GM21786 (cell line): Measurements from ENCODE around the gene GRPEL2.
A peak's percentile ranks its signal among the peaks of the same experiment; 100 is the strongest.

Experiments used
- ATAC-seq: cut with Tn5 transposase; IDR thresholded peaks from one replicate; pipeline ENCODE4 v1.9.1; 2021; ENCODE audit not compliant: unreplicated experiment

The GRPEL2 gene

GRCh38 chr5:149355688-149356087, 10.4 kb downstream of the GRPEL2 start:
- ATAC-seq: no peak

- ATAC-seq: no peak
Measured at GRCh38 chr5:149356391-149356790, 11.1 kb downstream of the GRPEL2 start.

DNA sequence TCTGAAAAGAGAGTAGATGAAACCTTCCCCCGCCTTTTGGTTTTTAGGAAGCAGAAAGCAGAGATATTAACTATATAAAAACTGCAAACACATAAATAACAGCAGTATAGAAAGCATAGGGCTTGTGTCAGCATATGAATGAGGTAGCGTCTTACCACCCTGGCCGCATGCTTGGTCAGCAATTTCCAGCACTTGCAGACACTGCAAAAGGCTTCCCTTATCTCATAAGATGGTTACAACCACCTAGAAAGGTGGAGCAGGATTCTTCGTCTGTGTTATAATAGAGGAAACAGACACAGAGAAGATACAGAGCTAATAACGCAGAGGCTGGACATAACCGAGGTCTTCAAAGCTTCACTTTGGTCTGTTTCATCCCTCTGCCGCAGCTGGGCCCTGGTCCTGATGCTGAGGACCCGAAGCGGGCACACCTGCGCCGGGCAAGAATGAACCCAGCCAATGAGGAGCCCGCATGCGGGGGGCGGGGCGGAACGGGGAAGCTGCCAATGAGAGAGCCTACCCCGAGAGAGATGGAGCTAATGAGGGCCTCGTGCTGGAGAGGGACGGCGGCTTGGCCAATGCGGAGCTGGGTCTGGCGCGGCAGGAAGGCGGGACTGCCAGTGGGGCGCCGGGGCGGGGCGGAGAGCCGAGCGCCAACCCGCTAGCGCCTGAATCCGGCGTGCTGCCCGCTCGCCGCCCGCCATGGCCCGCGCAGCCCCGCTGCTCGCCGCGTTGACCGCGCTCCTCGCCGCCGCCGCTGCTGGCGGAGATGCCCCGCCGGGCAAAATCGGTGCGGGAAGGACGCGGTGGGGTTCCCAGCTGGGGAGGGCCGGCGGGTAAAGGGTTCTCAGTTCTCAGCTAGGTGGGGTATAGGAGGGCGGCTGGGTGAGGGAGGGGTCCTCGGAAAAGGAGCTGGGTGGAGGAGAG, 12.3 kb downstream of the GRPEL2 start, which contains the start of gene PCYOX1L:
Gene PCYOX1L, plus strand, starts transcription at position 677 of the 924 bp plus-strand sequence. Its CDS starts 23 bp downstream, at position 700.
- peak; percentile 99 for ATAC-seq

- ATAC-seq: peak; percentile 2
Measured at GRCh38 chr5:149358294-149358651, 13.0 kb downstream of the GRPEL2 start.

GRCh38 chr5:149358868-149359495, 13.7 kb downstream of the GRPEL2 start:
- ATAC-seq: no peak

- no peak for ATAC-seq
Measured at GRCh38 chr5:149360272-149360671, 15.0 kb downstream of the GRPEL2 start.

- ATAC-seq: no peak
Measured at GRCh38 chr5:149362541-149362940, 17.2 kb downstream of the GRPEL2 start.

- no peak for ATAC-seq
Measured at GRCh38 chr5:149363358-149363757, 18.1 kb downstream of the GRPEL2 start.

GRCh38 chr5:149363936-149364335, 18.6 kb downstream of the GRPEL2 start:
- ATAC-seq: no peak

- ATAC-seq: no peak
Measured at GRCh38 chr5:149364719-149365118, 19.4 kb downstream of the GRPEL2 start.

DNA sequence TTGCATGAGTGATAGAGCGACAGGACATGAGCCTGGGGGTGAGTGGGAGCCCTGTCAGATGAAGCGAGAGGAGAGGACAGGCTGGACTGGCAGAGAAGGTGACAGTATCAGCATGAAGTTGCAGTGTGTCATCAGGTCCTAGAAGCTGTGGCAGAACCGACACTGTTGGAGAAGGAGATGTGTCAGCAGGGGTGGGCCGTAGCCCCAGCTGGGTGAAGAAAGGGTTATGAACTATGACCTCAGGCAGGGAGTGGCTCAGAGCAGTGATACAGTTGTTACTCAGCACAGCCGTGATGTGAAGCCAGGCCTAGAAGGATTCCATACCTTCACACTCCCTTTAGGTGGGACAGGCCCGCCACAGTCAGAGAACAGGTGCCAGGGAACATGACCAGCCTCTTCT, 20.1 kb downstream of the GRPEL2 start:
- ATAC-seq: no peak

DNA sequence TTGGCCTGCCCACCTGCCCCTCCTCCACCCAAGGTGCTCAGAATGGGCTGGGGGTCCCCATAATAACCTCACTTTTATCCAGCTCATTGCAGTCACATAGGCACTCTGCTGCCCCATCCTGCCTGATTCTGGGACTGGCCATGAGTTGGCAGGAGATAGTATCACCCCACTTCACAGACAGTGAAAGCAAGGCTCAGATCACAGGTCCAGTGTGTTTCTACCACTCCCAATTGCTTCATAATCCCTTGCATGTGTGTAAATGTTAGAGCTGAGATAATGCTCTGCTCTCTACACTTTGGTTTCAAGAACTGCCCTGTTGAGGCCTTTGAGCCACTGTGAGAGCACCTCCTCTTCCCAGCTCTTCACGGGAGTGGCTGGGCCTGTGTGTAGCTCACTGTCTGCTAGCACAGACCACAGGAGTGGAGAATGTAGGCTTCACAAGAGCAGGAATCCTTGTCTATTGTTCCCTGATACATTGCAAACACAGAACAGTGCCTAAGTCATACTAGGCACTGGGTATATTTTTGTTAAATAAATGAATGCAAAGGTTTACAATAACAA, 20.9 kb downstream of the GRPEL2 start:
- no peak for ATAC-seq

DNA sequence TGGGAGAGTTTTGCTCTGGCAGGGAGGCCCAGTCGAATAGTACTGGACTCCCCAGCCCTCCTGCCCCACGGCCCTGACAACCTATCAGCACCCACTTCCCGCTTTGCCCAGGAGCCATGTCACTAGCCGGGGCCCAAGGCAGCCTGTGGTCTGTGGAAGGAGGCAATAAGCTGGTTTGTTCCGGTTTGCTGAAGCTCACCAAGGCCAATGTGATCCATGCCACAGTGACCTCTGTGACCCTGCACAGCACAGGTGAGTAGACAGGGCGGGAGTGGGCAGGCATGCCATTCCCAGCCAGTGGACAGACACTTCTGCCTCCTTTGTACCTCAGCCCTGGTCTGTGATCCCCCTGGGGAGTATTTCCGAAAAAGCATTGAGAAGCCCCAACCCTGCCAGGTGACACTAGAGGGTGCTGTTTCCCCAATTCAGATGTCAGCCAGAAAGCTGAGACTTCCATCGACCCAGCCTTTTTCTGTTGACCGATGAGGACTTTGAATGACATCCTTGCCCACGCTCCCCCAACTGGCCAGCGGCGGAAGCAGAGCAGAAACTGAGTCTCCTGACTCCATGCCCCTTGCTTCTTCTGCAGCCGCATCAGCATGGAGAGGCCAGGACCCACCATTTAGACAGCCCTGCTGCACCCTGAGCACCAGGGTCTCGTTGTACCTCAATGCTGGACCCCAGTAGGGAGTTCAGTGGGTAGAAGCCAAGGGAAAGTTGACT, 22.1 kb downstream of the GRPEL2 start:
- ATAC-seq: peak; percentile 80

GRCh38 chr5:149367972-149368645, 22.8 kb downstream of the GRPEL2 start:
- ATAC-seq: no peak

DNA sequence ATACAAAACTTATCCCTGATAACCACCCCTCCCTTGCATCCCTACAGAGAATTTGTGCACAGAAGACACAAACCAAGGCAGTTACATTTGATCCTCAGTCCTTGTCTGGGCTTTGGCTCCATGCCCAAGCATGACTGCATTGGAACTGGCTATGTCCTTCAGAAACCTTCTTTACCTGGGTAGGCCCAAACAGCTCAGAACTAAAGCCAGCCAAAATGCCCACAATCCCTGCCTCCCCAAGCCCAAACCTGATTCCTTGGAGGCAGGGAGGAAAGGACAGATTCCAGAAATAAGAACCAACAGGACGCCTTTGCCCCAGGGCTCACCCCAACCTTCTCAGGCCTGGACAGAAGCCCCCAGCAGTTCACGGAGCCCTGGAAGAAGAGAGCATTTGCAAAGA, 25.6 kb downstream of the GRPEL2 start:
- no peak for ATAC-seq

- peak; percentile 84 for ATAC-seq
Measured at GRCh38 chr5:149371296-149371962, 26.1 kb downstream of the GRPEL2 start.

GRCh38 chr5:149372076-149372795, 26.9 kb downstream of the GRPEL2 start:
- ATAC-seq: no peak

DNA sequence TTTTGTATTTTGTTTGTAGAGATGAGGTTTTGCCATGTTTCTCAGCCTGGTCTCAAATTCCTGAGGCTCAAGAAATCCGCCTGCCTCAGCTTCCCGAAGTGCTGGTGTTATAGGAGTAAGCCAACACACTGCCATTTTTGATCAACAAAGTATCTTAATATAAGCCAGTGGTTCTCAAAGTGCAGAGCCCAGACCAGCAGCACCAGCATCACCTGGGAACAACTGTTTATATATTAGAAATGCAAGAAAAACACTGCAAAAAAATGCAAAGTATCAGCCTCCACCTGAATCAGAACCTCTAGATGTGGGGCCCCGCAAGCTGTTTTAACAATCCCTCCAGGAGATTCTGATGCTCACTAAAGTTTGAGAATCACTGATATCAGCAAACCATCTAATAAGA, 27.6 kb downstream of the GRPEL2 start:
- ATAC-seq: no peak

DNA sequence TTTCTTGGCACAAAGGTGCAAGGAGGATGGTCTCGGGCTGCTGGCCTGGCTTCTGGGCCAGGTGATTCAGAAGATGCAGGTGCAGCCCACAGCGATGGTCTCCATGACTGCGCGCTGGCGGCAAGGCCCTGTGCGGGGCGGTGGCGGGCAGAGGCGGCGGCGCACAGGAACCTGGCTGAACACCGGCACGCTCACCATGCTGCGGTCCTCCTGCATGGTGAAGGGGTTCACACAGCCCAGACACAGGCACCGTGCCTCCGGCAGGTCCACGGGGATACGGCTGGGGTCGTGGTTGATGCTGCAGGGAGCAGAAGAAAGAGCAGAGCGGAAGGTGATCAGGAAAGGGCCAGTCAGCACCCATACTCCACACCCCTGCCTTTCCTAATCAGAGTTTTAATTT, 29.0 kb downstream of the GRPEL2 start:
- ATAC-seq: no peak

DNA sequence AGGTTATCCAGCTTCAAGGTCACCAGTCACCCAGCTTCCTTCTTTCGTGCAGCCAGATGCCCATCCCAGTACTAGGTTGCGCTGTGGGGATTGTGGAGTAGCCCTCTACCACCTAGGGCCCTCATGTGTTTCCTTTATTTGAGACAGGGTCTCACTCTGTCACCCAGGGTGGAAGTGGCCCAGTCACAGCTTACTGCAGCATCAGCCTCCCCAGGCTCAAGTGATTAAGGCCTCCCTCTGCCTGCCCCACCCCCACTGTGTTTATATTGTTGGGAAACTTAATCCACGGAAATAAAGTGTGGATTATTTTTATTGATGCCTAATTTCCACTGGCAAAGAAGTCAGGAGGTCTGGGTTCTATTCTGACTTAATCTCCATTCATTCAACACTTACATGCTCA, 29.5 kb downstream of the GRPEL2 start:
- ATAC-seq: no peak
